ENCODE data around the gene THOC2.
A peak's percentile ranks its signal among the peaks of the same experiment; 100 is the strongest.
"Not testable (repeated sequence)": the region's sequence is repeated elsewhere in the genome, so short reads cannot be mapped to it uniquely, and the experiment has no call there.

THOC2 gene

DNA sequence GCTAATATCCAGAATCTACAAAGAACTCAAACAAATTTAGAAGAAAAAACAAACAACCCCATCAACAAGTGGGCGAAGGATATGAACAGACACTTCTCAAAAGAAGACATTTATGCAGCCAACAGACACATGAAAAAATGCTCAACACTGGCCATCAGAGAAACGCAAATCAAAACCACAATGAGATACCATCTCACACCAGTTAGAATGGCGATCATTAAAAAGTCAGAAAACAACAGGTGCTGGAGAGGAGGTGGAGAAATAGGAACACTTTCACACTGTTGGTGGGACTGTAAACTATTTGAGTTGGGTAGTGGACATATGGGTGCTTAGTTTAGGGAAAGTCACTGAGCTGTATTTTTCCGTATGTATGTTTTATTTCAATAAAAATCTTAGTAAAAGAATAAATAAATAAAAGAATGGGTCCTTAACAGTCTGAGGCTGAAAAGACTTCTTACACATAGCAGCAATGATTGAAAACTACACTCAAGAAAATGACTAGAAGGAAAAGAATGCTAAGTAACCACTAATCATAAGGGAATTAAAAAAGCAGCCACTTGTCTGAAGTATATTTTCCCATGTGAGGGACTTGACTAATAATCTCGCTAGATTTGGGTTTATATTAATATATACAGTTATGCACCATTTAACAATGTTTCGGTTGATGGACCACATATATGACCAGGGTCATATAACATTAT lies 68.2 kb downstream of the THOC2 start:
- not testable (repeated sequence) for DNase-seq (ENCODE audit: low spot score)

DNA sequence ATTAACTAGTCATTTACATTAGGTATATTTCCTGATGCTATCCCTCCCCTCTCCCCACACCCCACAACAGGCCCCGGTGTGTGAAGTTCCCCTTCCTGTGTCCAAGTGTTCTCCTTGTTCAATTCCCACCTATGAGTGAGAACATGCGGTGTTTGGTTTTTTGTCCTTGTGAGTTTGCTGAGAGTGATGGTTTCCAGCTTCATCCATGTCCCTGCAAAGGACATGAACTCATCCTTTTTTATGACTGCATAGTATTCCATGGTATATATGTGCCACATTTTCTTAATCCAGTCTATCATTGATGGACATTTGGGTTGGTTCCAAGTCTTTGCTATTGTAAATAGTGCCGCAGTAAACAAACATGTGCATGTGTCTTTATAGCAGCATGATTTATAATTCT lies 69.1 kb downstream of the THOC2 start:
- DNase-seq (ENCODE audit: low spot score) = not testable (repeated sequence)

DNA sequence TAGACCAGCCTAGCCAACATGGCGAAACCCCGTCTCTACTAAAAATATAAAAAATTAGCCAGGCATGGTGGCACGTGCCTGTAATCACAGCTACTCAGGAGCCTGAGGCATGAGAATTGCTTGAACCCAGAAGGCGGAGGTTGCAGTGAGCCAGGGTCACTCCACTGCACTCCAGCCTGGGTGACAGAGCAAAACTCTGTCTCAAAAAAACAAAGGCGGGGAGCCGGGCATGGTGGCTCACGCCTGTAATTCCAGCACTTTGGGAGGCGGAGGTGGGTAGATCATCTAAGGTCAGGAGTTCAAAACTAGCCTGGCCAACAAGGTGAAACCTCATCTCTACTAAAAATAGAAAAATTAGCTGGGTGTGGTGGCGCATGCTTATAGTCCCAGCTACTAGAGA lies 76.3 kb downstream of the THOC2 start:
- not testable (repeated sequence) for DNase-seq (ENCODE audit: low spot score)

DNA sequence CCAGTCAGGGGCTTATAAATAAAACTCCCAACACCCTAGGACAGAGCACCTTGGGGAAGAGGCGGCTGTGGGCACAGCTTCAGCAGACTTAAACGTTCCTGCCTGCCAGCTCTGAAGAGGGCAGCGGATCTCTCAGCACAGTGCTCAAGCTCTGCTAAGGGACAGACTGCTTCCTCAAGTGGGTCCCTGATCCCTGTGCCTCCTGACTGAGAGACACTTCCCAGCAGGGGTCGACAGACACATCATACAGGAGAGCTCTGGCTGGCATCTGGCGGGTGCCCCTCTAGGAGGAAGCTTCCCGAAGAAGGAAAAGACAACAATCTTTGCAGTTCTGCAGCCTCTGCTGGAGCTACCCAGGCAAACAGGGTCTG lies 84.1 kb downstream of the THOC2 start:
- not testable (repeated sequence) for DNase-seq (ENCODE audit: low spot score)

DNA sequence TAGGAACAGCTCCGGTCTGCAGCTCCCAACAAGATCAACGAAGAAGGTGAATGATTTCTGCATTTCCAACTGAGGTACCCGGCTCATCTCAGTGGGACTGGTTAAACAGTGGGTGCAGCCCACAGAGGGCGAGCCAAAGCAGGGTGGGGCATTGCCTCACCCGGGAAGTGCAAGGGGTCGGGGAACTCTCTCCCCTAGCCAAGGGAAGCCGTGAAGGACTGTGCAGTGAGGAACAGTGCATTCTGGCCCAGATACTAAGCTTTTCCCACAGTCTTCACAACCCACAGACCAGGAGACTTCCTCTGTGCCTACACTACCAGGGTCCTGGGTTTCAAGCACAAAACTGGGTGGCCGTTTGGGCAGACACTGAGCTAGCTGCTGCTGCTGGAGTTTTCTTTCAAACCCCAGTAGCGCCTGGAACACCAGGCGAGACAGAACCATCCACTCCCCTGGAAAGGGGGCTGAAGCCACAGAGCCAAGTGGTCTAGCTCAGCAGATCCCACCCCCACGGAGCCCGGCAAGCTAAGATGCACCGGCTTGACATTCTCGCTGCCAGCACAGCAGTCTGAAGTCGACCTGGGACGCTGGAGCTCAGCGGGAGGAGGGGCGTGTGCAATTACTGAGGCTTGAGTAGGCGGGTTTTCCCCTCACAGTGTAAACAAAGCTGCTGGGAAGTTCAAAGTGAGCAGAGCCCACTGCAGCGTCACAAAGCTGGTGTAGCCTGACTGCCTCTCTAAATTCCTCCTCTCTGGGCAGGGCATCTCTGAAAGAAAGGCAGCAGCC lies 84.6 kb downstream of the THOC2 start:
- peak; percentile 31 for DNase-seq (ENCODE audit: low spot score)

DNA sequence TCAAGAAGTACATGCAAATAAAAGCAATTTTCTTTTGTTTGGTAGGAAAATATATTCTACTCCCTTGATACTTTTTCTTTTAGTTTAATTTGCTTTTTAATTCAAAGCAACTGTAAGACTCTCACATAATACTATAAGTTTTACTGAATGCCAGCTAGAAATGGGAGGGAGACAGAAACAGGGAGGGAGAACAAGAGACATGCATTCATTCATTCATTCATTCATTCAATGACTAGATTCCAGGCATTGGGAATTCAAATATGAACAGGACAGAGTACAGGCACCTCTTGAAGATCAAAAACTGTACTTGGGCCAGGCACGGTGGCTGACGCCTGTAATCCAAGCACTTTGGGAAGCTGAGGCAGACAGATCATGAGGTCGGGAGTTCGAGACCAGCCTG lies 85.6 kb downstream of the THOC2 start:
- no peak for DNase-seq (ENCODE audit: low spot score)

DNA sequence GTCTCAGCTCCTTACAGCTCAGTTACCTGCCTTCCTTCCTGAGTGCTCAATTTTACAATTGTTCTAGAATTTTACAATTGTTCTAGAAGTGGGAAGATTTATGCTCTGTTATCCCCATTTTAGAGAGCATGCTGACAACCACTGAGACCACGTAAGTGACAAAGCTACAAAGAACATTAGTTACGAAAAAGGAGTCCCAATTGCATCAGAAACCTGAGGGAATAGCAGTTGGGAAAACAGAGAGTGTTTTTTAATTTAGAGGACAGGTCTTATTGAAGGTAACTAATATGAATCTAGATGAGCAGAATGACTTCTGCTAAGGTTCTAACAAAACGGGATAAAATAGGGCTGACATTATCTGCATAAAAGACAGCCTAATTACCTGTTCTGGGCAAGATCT lies 103.3 kb downstream of the THOC2 start:
- no peak for DNase-seq (ENCODE audit: low spot score)

DNA sequence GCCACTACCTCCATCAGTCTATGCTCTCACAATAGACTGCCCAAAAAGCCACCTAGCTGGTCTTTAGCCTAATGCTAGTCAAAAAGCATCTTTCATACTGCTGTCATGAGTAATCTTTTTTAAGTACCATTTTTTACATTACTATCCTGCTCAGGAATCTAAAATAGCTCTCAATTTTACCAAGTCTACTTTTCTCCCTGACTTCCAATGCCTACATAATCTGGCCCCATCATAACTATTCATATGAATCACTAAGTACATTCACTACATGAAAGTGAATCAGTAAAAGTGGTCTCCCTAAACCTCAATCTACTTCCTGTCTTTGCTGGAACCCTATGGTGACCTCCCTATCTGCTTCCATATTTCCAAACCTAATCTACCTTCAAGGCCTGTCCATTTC lies 105.9 kb downstream of the THOC2 start:
- DNase-seq (ENCODE audit: low spot score) = no peak

DNA sequence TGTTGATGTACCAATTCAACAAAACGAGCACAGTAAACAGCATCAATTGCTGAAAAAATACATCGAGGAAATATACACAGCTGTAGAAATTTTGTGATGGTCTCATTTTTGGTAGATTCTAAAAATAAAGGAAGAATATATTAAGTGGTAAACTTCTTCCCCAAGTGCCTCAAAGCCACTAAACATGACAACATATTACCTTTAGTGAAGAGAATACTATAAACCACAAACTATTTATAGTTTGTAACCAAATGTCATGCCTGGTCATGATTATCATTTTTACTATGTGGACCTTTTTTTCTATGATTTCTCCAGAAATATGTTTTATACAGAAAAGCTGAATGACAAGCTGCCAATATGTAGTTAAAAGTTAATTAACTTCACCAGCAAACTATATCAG lies 106.9 kb downstream of the THOC2 start:
- no peak for DNase-seq (ENCODE audit: low spot score)

DNA sequence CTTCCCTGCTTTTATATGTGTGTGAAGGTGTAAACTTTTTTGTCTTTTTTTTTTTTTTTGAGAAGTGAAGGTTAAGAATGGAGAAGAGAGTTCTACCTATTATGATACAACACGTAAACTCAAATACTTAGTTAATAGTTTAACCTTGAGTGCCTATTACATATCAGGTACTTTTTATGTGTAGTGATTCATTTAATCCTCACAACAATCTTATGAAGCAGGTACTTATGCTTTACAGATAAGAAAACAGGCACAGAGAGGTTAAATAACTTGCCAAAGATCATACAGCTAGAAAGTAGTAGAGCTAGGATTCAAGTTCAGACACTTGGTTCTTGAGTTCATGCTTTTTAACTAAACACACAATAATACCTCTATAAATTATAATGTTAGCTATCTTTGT lies 107.4 kb downstream of the THOC2 start:
- DNase-seq (ENCODE audit: low spot score) = no peak

DNA sequence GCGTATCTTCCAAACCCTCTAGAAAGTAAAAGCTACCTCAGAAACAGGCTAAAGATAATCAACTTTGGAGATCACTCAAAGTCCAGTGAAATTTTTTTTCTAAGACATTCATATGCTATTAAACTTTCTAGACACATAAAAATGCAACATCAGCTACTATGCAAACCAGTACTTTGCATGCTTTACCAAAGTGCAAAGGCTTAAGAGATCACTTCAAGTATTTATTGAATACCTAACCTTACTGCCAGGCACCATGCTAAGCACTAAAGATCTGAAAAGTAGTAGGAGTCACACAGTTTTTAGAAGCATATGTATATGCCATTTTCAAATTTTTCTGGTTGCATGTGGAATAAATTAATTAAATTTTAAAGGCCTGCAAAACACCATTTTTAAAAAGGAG lies 115.8 kb downstream of the THOC2 start:
- no peak for DNase-seq (ENCODE audit: low spot score)

DNA sequence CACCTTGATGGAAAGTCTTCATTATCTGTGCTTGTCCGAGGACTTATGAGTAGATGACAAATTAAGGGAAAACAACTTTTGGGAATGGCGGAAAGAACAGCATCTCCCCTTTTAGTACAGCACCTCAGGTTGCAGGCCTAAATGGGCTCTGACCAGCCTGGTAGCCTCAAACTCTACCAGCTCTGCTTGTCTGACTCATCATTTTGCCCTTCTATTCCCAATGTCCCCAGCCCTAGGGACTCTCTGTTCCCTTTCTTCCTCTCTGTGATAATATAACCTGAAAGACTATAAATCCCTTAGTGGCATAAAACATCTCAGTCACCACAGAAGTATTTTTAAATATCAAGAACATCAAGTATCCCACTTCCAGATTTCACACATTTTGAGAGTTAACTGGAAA lies 121.9 kb downstream of the THOC2 start:
- DNase-seq (ENCODE audit: low spot score) = no peak

DNA sequence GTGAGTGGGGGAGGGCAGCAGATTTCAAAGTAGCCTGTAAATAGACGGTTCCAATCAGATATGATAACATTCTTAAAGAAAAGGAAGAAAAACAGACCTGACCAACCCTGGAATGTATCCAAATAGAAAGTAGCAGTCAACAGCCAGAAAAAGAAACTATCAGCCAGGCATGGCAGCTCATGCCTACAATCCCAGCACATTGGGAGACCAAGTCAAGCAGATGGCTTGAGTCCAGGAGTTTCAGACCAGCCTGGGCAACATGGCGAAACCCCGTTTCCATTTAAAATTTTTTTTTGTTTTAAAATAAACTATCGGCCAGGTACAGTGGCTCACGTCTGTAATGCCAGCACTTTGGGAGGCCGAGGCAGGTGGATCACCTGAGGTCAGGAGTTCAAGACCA lies 125.0 kb downstream of the THOC2 start:
- DNase-seq (ENCODE audit: low spot score) = no peak

DNA sequence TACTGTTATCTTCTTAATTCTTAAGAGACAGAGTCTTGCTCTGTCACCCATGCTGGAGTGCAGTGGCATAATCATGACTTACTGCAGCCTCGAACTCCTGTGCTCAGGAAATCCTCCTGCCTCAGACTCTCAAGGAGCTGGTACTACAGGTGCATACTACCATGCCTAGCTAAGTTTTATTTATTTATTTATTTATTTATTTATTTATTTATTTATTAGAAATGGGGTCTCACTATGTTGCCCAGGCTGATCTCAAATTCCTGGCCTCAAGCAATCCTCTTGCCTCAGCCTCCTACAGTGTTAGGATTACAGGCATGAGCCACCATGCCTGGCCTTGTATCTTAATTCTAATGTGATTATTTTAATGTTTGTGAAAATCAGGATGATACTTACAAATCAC lies 125.6 kb downstream of the THOC2 start:
- DNase-seq (ENCODE audit: low spot score) = no peak

DNA sequence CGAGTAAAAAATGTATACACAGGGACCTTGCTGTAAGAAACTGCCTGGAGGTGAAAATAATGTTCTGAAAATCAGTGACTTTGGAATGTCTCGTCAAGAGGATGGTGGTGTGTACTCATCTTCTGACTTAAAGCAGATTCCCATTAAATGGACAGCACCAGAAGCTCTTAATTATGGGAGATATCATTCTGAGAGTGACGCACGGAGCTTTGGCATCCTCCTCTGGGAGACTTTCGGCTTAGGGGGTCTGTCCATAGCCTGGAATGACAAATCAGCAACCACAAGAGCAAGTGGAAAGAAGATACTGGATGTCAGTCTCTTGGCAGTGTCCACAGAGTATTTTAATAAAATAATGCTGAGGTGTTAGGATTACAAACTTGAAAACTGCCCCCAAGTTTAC lies 129.4 kb downstream of the THOC2 start:
- DNase-seq (ENCODE audit: low spot score) = no peak

DNA sequence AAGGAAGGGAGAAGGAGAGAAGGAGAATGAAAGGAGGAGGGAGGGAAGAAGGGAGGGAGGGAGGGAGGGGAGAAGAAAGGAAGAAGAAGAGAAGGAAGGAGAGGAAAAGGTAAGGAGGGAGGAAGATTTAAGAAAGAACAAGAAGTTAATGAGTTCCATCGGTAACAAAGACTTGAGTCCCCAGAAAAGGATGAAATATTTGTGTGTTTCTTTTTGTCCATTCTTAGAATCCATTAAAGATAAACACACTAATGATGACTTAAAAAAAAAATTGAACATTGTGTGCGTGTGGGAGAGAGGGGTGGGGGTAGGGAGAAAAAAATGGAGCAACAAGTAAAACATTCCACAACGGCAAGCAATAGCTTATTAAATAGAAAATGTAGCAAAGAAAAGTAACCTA lies 131.4 kb downstream of the THOC2 start:
- DNase-seq (ENCODE audit: low spot score) = no peak

DNA sequence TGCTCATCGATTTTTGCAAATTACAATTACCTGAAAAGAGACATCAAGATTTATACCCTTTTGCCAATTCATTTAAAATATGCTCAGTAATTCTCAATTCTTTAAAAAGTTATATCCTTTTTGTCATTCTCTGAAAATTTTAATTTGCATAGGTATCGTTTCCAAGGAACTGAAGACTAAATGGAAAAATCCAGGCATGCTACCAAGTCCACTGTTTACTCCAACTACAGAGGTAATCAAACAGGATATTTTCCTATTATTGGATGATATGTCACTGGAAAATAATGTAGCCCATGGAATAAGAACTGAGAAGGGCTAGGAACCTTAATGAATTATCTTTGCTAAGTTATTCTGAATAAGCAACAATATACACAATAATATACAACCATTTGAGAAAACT lies 132.7 kb downstream of the THOC2 start:
- DNase-seq (ENCODE audit: low spot score) = no peak

DNA sequence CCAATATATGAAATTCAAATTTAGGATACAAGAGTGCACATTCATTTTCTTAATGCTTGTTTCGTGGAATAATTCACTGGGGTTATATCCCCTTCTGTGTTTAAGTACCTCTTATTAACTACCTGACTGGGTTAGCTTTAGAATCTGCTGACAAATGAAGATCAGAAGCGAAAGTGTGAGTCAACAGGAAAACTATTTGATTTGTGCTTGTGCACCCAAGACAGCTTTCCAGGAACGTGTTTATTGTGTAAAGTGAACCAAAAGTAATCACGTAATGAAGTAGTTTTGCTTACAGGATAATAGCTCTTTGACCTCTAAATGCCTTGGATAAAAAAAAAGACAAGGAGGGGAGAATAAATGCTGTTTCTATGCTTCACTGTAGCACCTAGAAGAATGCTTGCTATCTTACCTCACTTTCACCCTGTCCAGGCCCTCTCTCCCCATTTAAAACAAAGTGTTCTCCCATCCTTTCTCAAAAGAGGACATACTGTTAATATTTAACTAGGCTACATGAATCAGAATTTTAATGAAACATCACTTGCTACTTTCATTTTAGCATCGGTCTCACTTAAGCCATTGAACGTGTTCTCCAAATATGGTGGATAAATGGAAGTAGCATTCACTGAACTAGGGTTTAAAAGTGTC lies 141.9 kb downstream of the THOC2 start:
- peak; percentile 4 for DNase-seq (ENCODE audit: low spot score)

DNA sequence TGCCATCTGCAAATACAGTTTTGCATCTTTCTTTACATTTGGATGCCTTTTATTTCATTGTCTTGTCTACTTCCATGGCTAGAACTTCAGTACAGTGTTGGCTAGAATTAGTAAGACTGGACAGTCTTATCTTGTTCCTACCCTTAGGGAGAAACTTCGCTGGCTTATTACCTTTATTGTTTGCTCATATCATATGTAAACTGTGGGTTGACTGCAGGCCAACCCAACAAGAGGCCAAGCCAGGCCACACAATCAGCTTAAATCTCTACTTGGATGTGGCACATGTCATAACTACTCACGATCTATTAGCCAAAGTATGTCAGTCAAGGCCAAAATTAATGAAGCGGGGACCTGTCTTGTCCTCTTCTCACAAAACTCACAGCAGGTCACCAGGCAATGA lies 144.1 kb downstream of the THOC2 start:
- DNase-seq (ENCODE audit: low spot score) = peak; percentile 10

DNA sequence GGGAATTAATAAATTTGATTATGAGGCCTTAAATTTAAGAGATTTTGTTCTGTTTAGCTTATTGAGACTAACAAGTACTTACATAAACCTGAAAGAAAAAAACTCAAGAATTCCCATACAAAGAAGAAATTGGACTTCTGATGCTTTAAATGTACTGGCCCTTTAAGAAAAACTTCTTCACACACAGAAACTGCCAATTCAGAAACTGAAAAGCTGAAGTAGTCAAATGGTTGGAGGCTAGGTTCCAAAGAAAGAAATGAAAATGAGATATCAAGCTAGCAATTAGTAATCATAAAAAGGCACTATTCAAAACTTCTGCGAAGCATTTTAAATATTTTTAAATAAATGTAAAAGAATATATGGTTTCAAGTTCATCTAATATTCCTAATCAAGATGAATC lies 151.3 kb downstream of the THOC2 start:
- no peak for DNase-seq (ENCODE audit: low spot score)

DNA sequence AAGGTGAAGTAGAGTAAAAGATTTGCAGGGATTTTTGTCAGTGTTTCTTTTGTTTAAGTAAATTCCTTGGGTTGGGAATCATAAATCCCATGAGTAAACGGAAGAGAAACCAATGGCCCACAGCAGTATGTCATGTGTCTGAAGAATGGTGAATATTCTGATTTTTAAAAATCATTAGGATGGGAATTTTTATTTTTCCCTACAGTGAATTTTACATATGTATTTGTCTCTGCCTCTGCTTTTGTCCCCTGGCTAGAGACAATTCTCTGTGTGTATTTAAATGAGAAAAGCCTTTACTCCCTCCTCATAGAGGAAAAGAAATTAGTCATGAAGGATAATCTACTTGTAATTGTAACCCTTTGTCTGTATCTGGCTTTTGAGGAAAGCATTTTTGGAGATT lies 152.1 kb downstream of the THOC2 start:
- DNase-seq (ENCODE audit: low spot score) = no peak

DNA sequence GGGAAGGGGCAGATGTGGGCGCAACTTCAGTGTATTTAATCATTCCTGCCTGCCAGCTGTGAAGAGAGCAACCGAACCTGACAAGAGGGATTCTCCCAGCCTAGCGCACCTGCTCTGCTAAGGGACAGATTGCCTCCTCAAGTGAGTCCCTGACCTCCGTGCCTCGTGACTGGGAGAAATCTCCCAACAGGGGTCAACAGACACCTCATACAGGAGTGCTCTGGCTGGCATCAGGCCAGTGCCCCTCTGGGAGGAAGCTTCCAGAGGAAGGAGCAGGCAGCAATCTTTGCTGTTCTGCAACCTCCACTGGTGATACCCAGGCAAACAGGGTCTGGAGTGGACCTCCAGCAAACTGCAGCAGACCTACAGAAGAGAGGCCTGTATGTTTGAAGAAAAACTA lies 158.8 kb downstream of the THOC2 start:
- not testable (repeated sequence) for DNase-seq (ENCODE audit: low spot score)

DNA sequence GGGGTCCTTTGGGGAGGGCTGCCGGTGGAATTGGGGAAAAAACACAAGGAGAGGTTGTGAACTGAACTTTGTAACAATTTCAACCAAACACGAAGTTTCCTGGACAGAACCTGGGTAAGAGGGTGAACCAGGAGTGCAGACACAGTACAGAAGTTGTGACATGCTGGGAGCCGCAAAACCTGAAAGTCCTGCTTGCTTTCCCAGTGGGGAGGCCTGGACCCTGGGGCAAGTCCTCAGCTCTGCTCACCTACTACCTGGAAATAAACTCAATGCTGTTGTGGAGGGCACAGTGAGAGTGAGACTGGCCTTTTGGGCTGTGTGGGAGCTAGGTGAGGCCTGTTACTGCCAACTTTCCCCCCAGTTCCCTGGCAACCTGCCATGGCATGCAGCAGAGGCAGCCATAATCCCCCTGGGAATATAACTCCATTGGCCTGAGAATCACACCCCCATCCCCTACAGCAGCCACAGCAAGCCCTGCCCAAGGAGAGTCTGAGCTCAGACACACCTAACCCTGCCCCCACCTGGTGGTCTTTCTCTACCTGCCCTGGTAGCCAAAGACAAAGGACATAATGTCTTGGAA lies 162.8 kb downstream of the THOC2 start:
- DNase-seq (ENCODE audit: low spot score) = no peak
